HCT116 (cell line): ENCODE data around the gene NDN. TPM values are rescaled to one million over a fixed set of nuclear protein-coding genes. Genes with fewer than 3 reads are reported as not detected.

Source experiments
- ATAC-seq: fragments of 200-7000 bp; cut with Tn5 transposase; 2 replicates; pipeline ENCODE4 v1.9.1; 2020; ENCODE audit warnings: mild to moderate bottlenecking, moderate library complexity
- BruUV-seq: library from RNA; stranded (reverse); fragments of 400-500 nt; replicated peaks from 2 replicates; lab custom pipeline; 2021; lab: Mats Ljungman, UMichigan
- CTCF ChIA-PET: fragments of 300-600 bp; sonication (Branson Sonifier 250); formaldehyde crosslinking; loops from one replicate; lab custom pipeline; 2021; ENCODE audit warnings: antibody characterized with exemption; lab: Charles Lee
- POLR2A ChIA-PET: fragments of 300-600, 350-600 bp; sonication (Branson Sonifier 250); formaldehyde crosslinking; loops from one replicate; lab custom pipeline; 2021; ENCODE audit warnings: antibody characterized with exemption; lab: Charles Lee
- RAD21 ChIA-PET, 2 experiments: fragments of 300-600 bp; sonication (Branson Sonifier 250); formaldehyde crosslinking; loops; one replicate each; lab custom pipeline; 2023; ENCODE audit warnings: low total read pairs in 2 of 2; ENCODE audit not compliant: uncharacterized antibody in 2 of 2, unreplicated experiment in 2 of 2, low non-redundant PET in 1 of 2; lab: Charles Lee
- DNase-seq: peaks from one replicate; pipeline ENCODE4 v3.0.0-alpha.2; 2010; ENCODE audit warnings: low read depth, low spot score
- H2AFZ ChIP-seq: fragments of 200-600 bp; shearing (Covaris generic), sonication (generic); 2 replicates; pipeline ENCODE4 v1.6.1; 2017; ENCODE audit warnings: low read depth, mixed run types, mixed read lengths, antibody characterized with exemption, low read length; ENCODE audit not compliant: poor library complexity, severe bottlenecking
- H3K27ac ChIP-seq: 2 replicates; pipeline ENCODE4 v1.5.1; 2012; ENCODE audit warnings: low read depth, low read length
- H3K27me3 ChIP-seq: fragments of 200-600 bp; sonication (generic); 2 replicates; pipeline ENCODE4 v1.6.1; 2016; ENCODE audit warnings: mixed run types, low read length, mixed read lengths; ENCODE audit not compliant: insufficient read depth
- H3K36me3 ChIP-seq, 2 experiments: fragments of 200-500 bp in 1 of 2; fragments of 200-600 bp in 1 of 2; sonication (Bioruptor generic) in 1 of 2; sonication (generic) in 1 of 2; 2 replicates each; pipeline versions ENCODE4 v1.5.1 to v1.6.1; 2014 to 2016; ENCODE audit warnings: low read length in 2 of 2, inconsistent platforms in 1 of 2, mixed read lengths in 1 of 2, mixed run types in 1 of 2; ENCODE audit not compliant: insufficient read depth in 2 of 2, control insufficient read depth in 1 of 2
- H3K4me1 ChIP-seq, 2 experiments: fragments of 200-600 bp in 1 of 2; sonication (generic) in 1 of 2; 2 replicates each; pipeline versions ENCODE4 v1.5.1 to v1.6.1; 2012 to 2017; ENCODE audit warnings: low read length in 2 of 2, inconsistent platforms in 1 of 2, mild to moderate bottlenecking in 1 of 2, mixed read lengths in 1 of 2, mixed run types in 1 of 2, moderate library complexity in 1 of 2; ENCODE audit not compliant: insufficient read depth in 2 of 2, control insufficient read depth in 1 of 2
- H3K4me2 ChIP-seq: fragments of 200-600 bp; sonication (generic); 2 replicates; pipeline ENCODE4 v1.6.1; 2017; ENCODE audit warnings: mixed run types, low read length, mixed read lengths
- H3K4me3 ChIP-seq, 2 experiments: fragments of 200-600 bp in 1 of 2; sonication (generic) in 1 of 2; replicated peaks in 1 of 2; 2 replicates each; pipeline ENCODE4 v1.5.1; 2011 to 2016; ENCODE audit warnings: low read length in 2 of 2, control low read depth in 1 of 2, low read depth in 1 of 2, mild to moderate bottlenecking in 1 of 2, mixed read lengths in 1 of 2, mixed run types in 1 of 2
- H3K79me2 ChIP-seq: fragments of 200-600 bp; sonication (generic); 2 replicates; pipeline ENCODE4 v1.6.1; 2017; ENCODE audit warnings: mild to moderate bottlenecking, mixed run types, low read length, moderate library complexity, mixed read lengths; ENCODE audit not compliant: insufficient read depth
- H3K9ac ChIP-seq: fragments of 200-600 bp; sonication (generic); 2 replicates; pipeline ENCODE4 v1.6.1; 2016; ENCODE audit warnings: low read length, mixed read lengths
- H3K9me2 ChIP-seq: fragments of 200-600 bp; sonication (generic), shearing (Covaris generic); 2 replicates; pipeline ENCODE4 v1.6.1; 2017; ENCODE audit warnings: mixed run types, mild to moderate bottlenecking, moderate library complexity; ENCODE audit not compliant: insufficient read depth
- H3K9me3 ChIP-seq, 2 experiments: fragments of 200-500 bp in 1 of 2; fragments of 200-600 bp in 1 of 2; sonication (Bioruptor generic) in 1 of 2; sonication (generic) in 1 of 2; 2 replicates each; pipeline ENCODE4 v1.6.1; 2014 to 2017; ENCODE audit warnings: low read length in 2 of 2, mixed read lengths in 2 of 2, inconsistent platforms in 1 of 2, low read depth in 1 of 2, mild to moderate bottlenecking in 1 of 2, mixed run types in 1 of 2, moderate library complexity in 1 of 2; ENCODE audit not compliant: control insufficient read depth in 1 of 2, insufficient read depth in 1 of 2
- H4K20me1 ChIP-seq: fragments of 200-600 bp; sonication (generic), shearing (Covaris generic); 2 replicates; pipeline ENCODE4 v1.6.1; 2017; ENCODE audit warnings: mixed run types, mild to moderate bottlenecking, moderate library complexity; ENCODE audit not compliant: insufficient read depth
- CEBPB ChIP-seq: IDR thresholded peaks from 2 replicates; pipeline ENCODE4 v1.6.1; 2012; ENCODE audit warnings: low read depth
- EZH2 ChIP-seq: fragments of 200-600 bp; sonication (generic); IDR thresholded peaks from 2 replicates; pipeline ENCODE4 v1.6.1; 2017; ENCODE audit warnings: antibody characterized with exemption, mixed run types
- EZH2phosphoT487 ChIP-seq: fragments of 200-600 bp; IDR thresholded peaks from 2 replicates; pipeline ENCODE4 v1.6.1; 2018; ENCODE audit warnings: antibody characterized with exemption, borderline replicate concordance
- POLR2A ChIP-seq: IDR thresholded peaks from 2 replicates; pipeline ENCODE4 v1.7.0; 2011; ENCODE audit warnings: borderline replicate concordance; ENCODE audit not compliant: insufficient read depth, insufficient read length; ENCODE audit errors: extremely low read depth
- YY1 ChIP-seq: IDR thresholded peaks from 2 replicates; pipeline ENCODE4 v1.6.1; 2011; ENCODE audit warnings: low read length, low read depth, moderate library complexity, mild to moderate bottlenecking; ENCODE audit not compliant: insufficient replicate concordance; ENCODE audit errors: extremely low read depth
- intact Hi-C: fragments of 100-400 bp; cut with micrococcal nuclease; formaldehyde crosslinking; loops from 2 replicates; pipeline ENCODE4 v1.10.0; 2022
- total RNA-seq: library from RNA; stranded (reverse); gene quantifications from one replicate; pipeline ENCODE4 v1.2.1, GENCODE V29; 2021; ENCODE audit not compliant: unreplicated experiment
- TF ChIP-seq, protein P1 (sequence below): IDR thresholded peaks from 2 replicates; pipeline ENCODE4 v1.6.1; 2012; ENCODE audit warnings: low read depth

NDN gene
- total RNA-seq, 1 experiment from 2014 or later, result not detected

DNA sequence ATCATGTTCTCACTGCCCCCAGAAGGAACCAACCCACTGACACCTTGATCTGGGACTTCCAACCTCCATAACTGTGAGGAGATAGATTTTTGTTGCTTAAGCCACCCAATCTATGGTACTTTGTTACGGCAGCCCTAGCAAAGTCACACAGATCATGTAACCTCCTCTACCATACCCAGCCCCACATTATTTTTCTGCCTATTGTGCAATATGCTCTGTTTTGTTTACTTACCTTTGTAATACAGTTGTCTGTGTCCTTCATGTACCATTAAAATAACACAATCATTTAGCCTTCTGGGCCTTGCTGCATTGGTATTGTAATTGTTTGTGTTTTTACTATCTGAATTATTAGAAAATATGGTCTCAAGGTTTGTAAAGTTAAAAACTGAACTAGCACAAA is 16.1 kb downstream of the NDN start (continued):
- TF ChIP-seq, protein P1, sequence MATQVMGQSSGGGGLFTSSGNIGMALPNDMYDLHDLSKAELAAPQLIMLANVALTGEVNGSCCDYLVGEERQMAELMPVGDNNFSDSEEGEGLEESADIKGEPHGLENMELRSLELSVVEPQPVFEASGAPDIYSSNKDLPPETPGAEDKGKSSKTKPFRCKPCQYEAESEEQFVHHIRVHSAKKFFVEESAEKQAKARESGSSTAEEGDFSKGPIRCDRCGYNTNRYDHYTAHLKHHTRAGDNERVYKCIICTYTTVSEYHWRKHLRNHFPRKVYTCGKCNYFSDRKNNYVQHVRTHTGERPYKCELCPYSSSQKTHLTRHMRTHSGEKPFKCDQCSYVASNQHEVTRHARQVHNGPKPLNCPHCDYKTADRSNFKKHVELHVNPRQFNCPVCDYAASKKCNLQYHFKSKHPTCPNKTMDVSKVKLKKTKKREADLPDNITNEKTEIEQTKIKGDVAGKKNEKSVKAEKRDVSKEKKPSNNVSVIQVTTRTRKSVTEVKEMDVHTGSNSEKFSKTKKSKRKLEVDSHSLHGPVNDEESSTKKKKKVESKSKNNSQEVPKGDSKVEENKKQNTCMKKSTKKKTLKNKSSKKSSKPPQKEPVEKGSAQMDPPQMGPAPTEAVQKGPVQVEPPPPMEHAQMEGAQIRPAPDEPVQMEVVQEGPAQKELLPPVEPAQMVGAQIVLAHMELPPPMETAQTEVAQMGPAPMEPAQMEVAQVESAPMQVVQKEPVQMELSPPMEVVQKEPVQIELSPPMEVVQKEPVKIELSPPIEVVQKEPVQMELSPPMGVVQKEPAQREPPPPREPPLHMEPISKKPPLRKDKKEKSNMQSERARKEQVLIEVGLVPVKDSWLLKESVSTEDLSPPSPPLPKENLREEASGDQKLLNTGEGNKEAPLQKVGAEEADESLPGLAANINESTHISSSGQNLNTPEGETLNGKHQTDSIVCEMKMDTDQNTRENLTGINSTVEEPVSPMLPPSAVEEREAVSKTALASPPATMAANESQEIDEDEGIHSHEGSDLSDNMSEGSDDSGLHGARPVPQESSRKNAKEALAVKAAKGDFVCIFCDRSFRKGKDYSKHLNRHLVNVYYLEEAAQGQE, result no peak
- TF ChIP-seq, all 23 proteins: peak for 0

DNA sequence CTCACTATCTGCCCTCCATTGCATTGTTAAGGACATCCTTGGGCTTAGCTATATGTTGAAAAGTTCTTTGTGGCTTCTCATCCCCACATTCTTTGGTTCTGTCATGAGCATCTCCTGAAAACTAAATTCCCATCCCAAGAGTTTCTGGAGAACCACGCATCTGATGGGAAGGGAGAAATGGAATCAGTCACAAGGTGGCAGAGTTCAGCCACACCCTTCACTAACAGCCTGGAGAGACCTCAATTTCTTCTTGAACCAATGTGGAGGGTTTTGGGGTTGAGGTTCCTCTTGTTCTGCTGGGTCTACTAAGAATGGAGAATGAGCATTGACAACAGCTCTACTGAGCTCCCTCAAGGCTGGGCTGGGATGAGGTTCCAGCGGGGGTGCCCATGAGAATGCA is 23.9 kb downstream of the NDN start:
- no peaks in the 10 kb centered on the region for H3K79me2 ChIP-seq
- TF ChIP-seq YY1 (no peak), EZH2phosphoT487 (no peak), CEBPB (no peak), EZH2 (no peak), POLR2A (no peak)
- TF ChIP-seq, protein P1, result no peak
- no peak overlapping the region for H3K27ac ChIP-seq
- CTCF ChIA-PET, result no interaction called here
- no peaks in the 10 kb centered on the region for H4K20me1 ChIP-seq
- intact Hi-C loops, result no loop called here
- no peaks in the 10 kb centered on the region for H3K9me2 ChIP-seq
- RAD21 ChIA-PET, result no interaction called here
- no peaks in the 10 kb centered on the region for H3K27me3 ChIP-seq
- ATAC-seq (no peak), DNase-seq (no peak)
- H3K36me3 ChIP-seq, result no peaks in the 10 kb centered on the region
- H2AFZ ChIP-seq, result no peak overlapping the region
- BruUV-seq, result no TSS peak
- H3K4me2 ChIP-seq, result no peak overlapping the region
- no peaks in the 10 kb centered on the region for H3K4me1 ChIP-seq
- no peak overlapping the region for H3K9ac ChIP-seq
- POLR2A ChIA-PET, result no interaction called here
- peaks cover 3 to 15% of the 10 kb centered on the region in 2 experiments; a peak in 1 of 4 replicates for H3K9me3 ChIP-seq
- no peak overlapping the region for H3K4me3 ChIP-seq
